ENCODE measurements around the gene DUSP15. TPM values are rescaled to one million over a fixed set of nuclear protein-coding genes. Genes with fewer than 3 reads are reported as not detected.
"Not testable (repeated sequence)": the region's sequence is repeated elsewhere in the genome, so short reads cannot be mapped to it uniquely, and the experiment has no call there.

DUSP15 gene
- total RNA-seq, 1 donor from 2014 or later = 13.2 TPM

DNA sequence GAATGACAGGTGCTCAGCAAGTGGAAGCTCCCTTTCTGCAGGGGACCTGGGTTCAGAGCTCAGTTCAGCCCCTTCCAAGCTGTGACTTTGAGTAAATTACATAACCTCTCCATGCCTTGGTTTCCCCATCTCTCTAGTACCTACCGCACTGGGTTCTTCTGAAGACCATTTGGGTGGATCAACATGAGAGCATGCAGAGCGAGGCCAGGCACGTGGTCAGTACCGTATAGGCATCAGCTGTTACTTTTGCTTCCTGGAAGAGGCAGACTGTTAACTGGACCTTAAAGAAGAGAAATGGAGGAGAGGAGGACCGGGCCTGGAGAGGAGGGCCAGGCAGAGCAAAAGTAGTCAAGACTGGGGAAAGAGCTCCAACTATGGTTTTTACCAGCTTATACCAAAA lies 52.9 kb downstream of the DUSP15 start:
- H3K4me3 Mint-ChIP-seq (ENCODE audit: low read depth) = no peak overlapping the region
- H3K9me3 Mint-ChIP-seq (ENCODE audit: low read depth) = no peaks in the 10 kb centered on the region
- no peaks in the 10 kb centered on the region for H3K36me3 Mint-ChIP-seq (ENCODE audit: insufficient read depth)
- no peak for DNase-seq (ENCODE audit: low spot score, unreplicated experiment)
- TF ChIP-seq, protein P1, sequence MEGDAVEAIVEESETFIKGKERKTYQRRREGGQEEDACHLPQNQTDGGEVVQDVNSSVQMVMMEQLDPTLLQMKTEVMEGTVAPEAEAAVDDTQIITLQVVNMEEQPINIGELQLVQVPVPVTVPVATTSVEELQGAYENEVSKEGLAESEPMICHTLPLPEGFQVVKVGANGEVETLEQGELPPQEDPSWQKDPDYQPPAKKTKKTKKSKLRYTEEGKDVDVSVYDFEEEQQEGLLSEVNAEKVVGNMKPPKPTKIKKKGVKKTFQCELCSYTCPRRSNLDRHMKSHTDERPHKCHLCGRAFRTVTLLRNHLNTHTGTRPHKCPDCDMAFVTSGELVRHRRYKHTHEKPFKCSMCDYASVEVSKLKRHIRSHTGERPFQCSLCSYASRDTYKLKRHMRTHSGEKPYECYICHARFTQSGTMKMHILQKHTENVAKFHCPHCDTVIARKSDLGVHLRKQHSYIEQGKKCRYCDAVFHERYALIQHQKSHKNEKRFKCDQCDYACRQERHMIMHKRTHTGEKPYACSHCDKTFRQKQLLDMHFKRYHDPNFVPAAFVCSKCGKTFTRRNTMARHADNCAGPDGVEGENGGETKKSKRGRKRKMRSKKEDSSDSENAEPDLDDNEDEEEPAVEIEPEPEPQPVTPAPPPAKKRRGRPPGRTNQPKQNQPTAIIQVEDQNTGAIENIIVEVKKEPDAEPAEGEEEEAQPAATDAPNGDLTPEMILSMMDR (IDR thresholded peaks at IDR 0.05; ENCODE audit: unreplicated experiment) = no peak
- H3K27me3 Mint-ChIP-seq = peaks cover 9% of the 10 kb centered on the region
- no peak overlapping the region for H3K27ac Mint-ChIP-seq
- no peaks in the 10 kb centered on the region for H3K4me1 Mint-ChIP-seq (ENCODE audit: low read depth)

DNA sequence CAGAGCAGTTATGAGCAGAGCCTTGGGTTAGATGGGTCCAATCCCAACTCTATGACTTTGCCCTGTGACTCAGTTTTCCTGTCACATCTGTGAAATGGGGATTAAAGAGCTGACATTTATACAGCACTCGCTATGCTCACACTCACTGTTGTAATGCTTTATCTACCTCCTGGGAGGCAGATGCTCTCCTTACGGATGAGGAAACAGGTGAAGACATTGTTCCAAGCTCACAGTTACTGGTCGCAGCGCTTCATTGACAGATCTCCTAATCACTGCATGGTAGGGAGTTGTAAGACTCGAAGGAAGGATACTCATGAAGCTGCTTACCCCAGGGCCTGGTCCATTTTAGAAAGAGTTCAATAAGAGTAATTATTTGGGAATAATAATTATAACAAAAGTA lies 54.1 kb downstream of the DUSP15 start:
- H3K27ac Mint-ChIP-seq = no peak overlapping the region
- no peak overlapping the region for H3K4me3 Mint-ChIP-seq (ENCODE audit: low read depth)
- H3K4me1 Mint-ChIP-seq (ENCODE audit: low read depth) = no peaks in the 10 kb centered on the region
- TF ChIP-seq, protein P1 (IDR thresholded peaks at IDR 0.05; ENCODE audit: unreplicated experiment) = no peak
- no peak for DNase-seq (ENCODE audit: low spot score, unreplicated experiment)
- no peaks in the 10 kb centered on the region for H3K9me3 Mint-ChIP-seq (ENCODE audit: low read depth)
- no peaks in the 10 kb centered on the region for H3K36me3 Mint-ChIP-seq (ENCODE audit: insufficient read depth)
- H3K27me3 Mint-ChIP-seq = peaks cover 4% of the 10 kb centered on the region

DNA sequence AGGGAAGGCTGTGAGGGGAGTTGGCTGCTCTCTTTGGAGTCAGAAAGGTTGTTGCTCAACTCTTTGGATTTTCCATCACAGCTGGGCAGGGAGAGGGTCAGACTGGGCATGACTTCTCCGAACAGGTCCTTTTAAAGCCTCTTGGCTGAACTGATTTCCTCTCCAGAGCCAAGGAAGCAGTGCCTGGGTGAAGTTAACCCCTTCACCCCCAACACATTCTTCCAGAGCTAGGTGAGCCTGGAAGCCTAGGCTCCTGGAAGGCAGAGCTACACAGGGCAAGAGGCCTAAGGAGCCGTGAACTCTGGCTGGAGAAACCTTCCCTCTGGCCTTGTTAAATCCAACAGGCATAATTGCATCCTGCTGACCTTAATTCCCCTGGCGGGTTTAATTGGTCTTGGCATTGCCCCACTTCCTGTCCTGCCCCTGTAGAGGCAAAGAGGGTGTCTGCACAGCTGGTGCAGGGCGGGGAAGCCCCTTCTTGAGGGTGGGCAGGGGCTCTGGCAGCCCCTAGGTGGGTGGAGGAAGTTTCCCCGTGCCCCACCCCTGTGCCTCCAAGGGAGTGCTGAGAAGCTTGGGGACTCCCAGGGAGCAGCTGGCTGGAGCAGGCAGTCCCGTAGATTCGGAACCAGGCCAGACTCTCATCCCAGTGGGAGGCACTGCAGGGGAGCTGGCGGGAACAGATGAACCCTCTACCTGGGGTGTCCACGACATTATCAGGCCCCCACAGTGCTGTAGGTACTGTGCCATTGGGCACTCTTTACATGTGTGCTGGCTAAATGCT lies 54.7 kb downstream of the DUSP15 start:
- DNase-seq (ENCODE audit: low spot score, unreplicated experiment) = no peak
- H3K4me1 Mint-ChIP-seq (ENCODE audit: low read depth) = no peaks in the 10 kb centered on the region
- TF ChIP-seq, protein P1 (IDR thresholded peaks at IDR 0.05; ENCODE audit: unreplicated experiment) = no peak
- no peak overlapping the region for H3K27ac Mint-ChIP-seq
- H3K9me3 Mint-ChIP-seq (ENCODE audit: low read depth) = no peaks in the 10 kb centered on the region
- H3K4me3 Mint-ChIP-seq (ENCODE audit: low read depth) = no peak overlapping the region
- no peaks in the 10 kb centered on the region for H3K36me3 Mint-ChIP-seq (ENCODE audit: insufficient read depth)
- peaks cover 1% of the 10 kb centered on the region for H3K27me3 Mint-ChIP-seq

DNA sequence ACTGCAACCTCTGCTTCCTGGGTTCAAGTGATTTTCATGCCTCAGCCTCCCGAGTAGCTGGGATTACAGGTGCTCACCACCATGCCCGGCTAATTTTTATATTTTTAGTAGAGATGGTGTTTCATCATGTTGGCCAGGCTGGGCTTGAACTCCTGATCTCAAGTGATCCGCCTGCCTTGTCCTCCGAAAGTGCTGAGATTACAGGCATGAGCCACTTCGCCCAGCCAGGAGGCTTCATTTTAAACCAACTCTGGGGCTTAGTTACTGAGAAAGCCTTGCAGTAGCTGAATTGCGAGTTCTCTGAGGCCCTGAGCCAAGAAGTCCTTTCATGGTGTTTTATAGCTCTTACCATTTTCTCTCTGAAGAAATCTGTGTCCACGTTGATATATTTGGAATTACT lies 56.2 kb downstream of the DUSP15 start:
- not testable (repeated sequence) for H3K9me3 Mint-ChIP-seq (ENCODE audit: low read depth); H3K27ac Mint-ChIP-seq; H3K4me1 Mint-ChIP-seq (ENCODE audit: low read depth); H3K27me3 Mint-ChIP-seq; DNase-seq (ENCODE audit: low spot score, unreplicated experiment); H3K4me3 Mint-ChIP-seq (ENCODE audit: low read depth); H3K36me3 Mint-ChIP-seq (ENCODE audit: insufficient read depth)

DNA sequence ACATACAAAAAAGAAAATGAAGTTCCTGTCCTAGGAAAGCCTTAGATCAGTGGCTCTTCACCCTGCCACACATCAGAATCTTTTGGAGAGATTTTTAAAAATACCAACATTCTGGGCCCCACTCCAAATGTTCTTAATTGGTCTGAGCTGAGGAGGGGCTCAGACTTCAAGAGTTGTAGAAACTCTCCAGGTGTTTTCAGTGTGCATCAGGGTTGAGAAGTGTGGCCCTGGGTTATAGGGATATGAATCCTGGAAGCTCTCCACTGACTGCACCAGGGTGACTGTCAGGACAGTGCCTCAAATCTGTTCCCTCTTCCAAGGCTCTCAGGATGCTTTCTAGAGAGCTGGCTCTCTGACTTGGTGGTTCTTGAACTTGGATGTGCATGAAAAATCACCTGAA lies 56.7 kb downstream of the DUSP15 start:
- Mint-ChIP-seq H3K9me3 (ENCODE audit: low read depth) (no peaks in the 10 kb centered on the region), H3K27ac (no peak overlapping the region), H3K27me3 (no peaks in the 10 kb centered on the region)

More for the DNA sequence above, 56.7 kb downstream of the DUSP15 start:
- DNase-seq (ENCODE audit: low spot score, unreplicated experiment) = no peak
- no peaks in the 10 kb centered on the region for H3K4me1 Mint-ChIP-seq (ENCODE audit: low read depth)
- TF ChIP-seq, protein P1 (IDR thresholded peaks at IDR 0.05; ENCODE audit: unreplicated experiment) = no peak
- H3K36me3 Mint-ChIP-seq (ENCODE audit: insufficient read depth) = no peaks in the 10 kb centered on the region
- no peak overlapping the region for H3K4me3 Mint-ChIP-seq (ENCODE audit: low read depth)

Data from progenitor cell of endocrine pancreas (in vitro differentiated cells).